ENCODE results near the gene OTOG.

The OTOG gene

DNA sequence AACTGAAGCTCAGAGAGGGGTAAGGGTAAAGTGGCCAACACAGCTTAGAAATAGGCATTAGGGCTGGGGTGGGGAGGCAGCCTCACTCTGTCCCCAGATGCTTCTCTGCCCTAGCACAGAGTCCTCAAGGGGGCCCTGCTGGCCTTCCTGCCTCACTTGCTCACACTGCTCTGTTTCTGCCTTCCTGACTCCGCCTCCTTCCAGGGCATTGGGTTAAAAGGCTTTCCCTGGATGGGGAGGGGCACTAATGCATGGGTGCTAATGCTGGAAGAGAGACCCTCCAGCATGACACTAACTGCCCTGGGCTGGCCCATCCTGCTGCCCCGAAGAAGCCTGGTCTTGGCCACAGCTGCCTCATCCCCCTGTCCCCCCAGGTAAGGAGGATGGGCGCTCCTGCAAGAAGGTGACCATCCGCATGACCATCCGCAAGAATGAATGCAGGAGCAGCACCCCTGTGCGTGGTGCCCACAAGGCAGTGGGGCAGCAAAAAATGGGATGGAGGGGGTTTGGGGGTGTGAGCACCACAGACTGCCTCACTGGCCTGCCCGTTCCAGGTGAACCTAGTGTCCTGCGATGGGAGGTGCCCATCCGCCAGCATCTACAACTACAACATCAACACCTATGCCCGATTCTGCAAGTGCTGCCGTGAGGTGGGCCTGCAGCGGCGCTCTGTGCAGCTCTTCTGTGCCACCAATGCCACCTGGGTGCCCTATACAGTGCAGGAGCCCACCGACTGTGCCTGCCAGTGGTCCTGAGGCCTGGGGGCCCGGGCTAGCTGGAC is 98.3 kb downstream of the OTOG start:
- peaks cover 14% of the 10 kb centered on the region for H3K27me3 ChIP-seq (ENCODE audit: insufficient read depth, low read length)
- H3K4me3 ChIP-seq (ENCODE audit: low read length), result no peak overlapping the region
- no peak overlapping the region for H3K9ac ChIP-seq (ENCODE audit: low read depth, low read length)
- no peaks in the 10 kb centered on the region for H3K9me3 ChIP-seq (ENCODE audit: insufficient read depth, low read depth, low read length)
- no peaks in the 10 kb centered on the region for H3K36me3 ChIP-seq (ENCODE audit: insufficient read depth, low read depth, low read length)
- no peak overlapping the region for H3K27ac ChIP-seq (ENCODE audit: low read length)
- peaks cover 3% of the 10 kb centered on the region; the same call in 1 of the 2 replicates for H3K4me1 ChIP-seq (ENCODE audit: insufficient read depth, low read length)

GRCh38 chr11:17646451-17647145 is 99.5 kb downstream of the OTOG start:
- Histone ChIP-seq H3K4me3 (ENCODE audit: low read length) (no peak overlapping the region), H3K9ac (ENCODE audit: low read depth, low read length) (no peak overlapping the region), H3K27me3 (ENCODE audit: insufficient read depth, low read length) (peaks cover 26% of the 10 kb centered on the region), H3K27ac (ENCODE audit: low read length) (no peak overlapping the region), H3K9me3 (ENCODE audit: insufficient read depth, low read depth, low read length) (no peaks in the 10 kb centered on the region), H3K36me3 (ENCODE audit: insufficient read depth, low read depth, low read length) (no peaks in the 10 kb centered on the region), H3K4me1 (ENCODE audit: insufficient read depth, low read length) (peaks cover 3% of the 10 kb centered on the region; the same call in 1 of the 2 replicates)

DNA sequence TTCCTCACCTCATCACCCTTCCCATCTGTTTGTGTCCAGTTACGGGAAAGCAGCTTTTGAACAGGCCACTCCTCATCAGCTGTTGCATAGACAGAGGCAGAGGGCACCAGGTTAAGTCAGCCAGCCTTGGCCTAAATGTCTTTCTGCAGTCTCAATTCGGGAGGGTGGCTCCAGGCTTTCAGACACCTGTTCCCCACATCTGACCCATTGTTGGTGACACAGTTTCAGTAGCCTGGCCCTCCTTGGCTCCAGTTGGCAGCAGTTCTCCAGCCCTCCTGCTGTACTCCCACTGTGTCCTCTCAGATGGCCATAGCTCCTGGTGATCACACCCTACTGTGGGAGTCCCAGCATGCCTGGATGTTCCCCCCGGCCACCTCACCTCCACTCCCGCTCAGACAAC is 101.5 kb downstream of the OTOG start:
- H3K4me1 ChIP-seq (ENCODE audit: insufficient read depth, low read length), result peaks cover 3% of the 10 kb centered on the region; the same call in 1 of the 2 replicates
- H3K27ac ChIP-seq (ENCODE audit: low read length), result no peak overlapping the region
- no peak overlapping the region for H3K4me3 ChIP-seq (ENCODE audit: low read length)
- H3K9me3 ChIP-seq (ENCODE audit: insufficient read depth, low read depth, low read length), result no peaks in the 10 kb centered on the region
- H3K27me3 ChIP-seq (ENCODE audit: insufficient read depth, low read length), result peaks cover 46% of the 10 kb centered on the region
- no peaks in the 10 kb centered on the region for H3K36me3 ChIP-seq (ENCODE audit: insufficient read depth, low read depth, low read length)
- H3K9ac ChIP-seq (ENCODE audit: low read depth, low read length), result no peak overlapping the region

GRCh38 chr11:17649261-17649660 is 102.2 kb downstream of the OTOG start:
- H3K9ac ChIP-seq (ENCODE audit: low read depth, low read length), result no peak overlapping the region
- no peaks in the 10 kb centered on the region for H3K9me3 ChIP-seq (ENCODE audit: insufficient read depth, low read depth, low read length)
- no peaks in the 10 kb centered on the region for H3K36me3 ChIP-seq (ENCODE audit: insufficient read depth, low read depth, low read length)
- peaks cover 48% of the 10 kb centered on the region for H3K27me3 ChIP-seq (ENCODE audit: insufficient read depth, low read length)
- peaks cover 3% of the 10 kb centered on the region; the same call in 1 of the 2 replicates for H3K4me1 ChIP-seq (ENCODE audit: insufficient read depth, low read length)
- H3K4me3 ChIP-seq (ENCODE audit: low read length), result no peak overlapping the region
- no peak overlapping the region for H3K27ac ChIP-seq (ENCODE audit: low read length)

DNA sequence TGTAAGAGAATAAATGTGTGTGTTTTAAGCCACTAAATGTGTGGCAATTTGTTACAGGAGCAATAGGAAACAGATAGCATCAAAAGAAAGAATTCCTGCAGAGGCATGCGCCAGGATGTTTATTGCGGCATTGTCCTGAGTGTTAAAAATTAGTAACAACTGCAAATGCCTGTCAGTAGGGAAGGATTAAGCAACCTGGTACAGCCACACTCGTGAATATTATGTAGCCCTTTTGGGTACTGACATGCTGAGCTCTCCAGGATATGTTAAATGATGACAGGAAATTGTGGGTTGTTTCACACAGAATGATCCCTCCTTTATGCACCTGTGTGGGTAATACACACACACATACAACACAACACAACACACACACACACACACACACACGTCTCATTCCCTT is 102.6 kb downstream of the OTOG start:
- H3K4me3 ChIP-seq (ENCODE audit: low read length), result no peak overlapping the region
- H3K4me1 ChIP-seq (ENCODE audit: insufficient read depth, low read length), result peaks cover 3% of the 10 kb centered on the region; the same call in 1 of the 2 replicates
- peaks cover 48% of the 10 kb centered on the region for H3K27me3 ChIP-seq (ENCODE audit: insufficient read depth, low read length)
- H3K9ac ChIP-seq (ENCODE audit: low read depth, low read length), result no peak overlapping the region
- H3K9me3 ChIP-seq (ENCODE audit: insufficient read depth, low read depth, low read length), result no peaks in the 10 kb centered on the region
- no peaks in the 10 kb centered on the region for H3K36me3 ChIP-seq (ENCODE audit: insufficient read depth, low read depth, low read length)
- H3K27ac ChIP-seq (ENCODE audit: low read length), result no peak overlapping the region

DNA sequence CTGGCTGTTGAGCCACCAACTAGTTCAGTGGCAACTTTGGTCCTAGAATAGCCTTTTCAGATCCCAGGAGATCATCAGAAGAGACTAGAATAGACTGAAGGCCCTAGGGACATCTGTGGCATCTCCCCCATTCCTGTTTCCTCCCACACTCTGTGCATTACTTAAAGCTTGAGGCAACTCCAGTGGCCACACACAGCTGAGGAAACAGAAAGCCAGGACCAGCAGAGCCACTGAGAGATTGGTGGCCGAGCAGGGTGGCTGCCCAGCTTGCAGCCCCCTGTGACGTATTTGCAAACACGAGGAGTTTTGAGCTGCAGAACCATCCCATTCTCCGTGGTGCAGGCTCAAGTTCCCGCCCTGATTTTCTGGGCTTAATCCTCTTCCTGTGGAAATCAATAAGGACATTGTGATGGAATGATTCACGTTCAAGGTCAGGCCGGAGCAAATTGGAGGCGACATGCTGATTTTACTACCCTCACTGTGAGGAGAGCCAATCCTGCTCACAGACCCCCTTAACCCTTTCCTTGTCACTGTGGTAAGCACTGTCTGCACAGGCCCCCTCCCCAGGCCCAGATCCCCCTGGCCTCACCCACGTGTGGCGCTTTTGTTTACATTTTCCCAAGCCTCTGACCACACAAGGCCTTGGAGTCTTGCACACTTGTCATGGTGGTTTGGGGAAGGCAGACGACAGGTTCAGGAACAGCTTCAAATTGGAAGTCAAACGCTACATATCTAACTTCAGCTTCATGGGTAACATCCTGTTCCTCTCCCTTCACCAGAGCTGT is 103.3 kb downstream of the OTOG start:
- Histone ChIP-seq H3K9ac (ENCODE audit: low read depth, low read length) (no peak overlapping the region), H3K9me3 (ENCODE audit: insufficient read depth, low read depth, low read length) (peaks cover 4% of the 10 kb centered on the region; the same call in 1 of the 2 replicates), H3K36me3 (ENCODE audit: insufficient read depth, low read depth, low read length) (no peaks in the 10 kb centered on the region), H3K27me3 (ENCODE audit: insufficient read depth, low read length) (peaks cover 48% of the 10 kb centered on the region), H3K4me3 (ENCODE audit: low read length) (no peak overlapping the region), H3K4me1 (ENCODE audit: insufficient read depth, low read length) (peaks cover 3% of the 10 kb centered on the region; the same call in 1 of the 2 replicates), H3K27ac (ENCODE audit: low read length) (no peak overlapping the region)

DNA sequence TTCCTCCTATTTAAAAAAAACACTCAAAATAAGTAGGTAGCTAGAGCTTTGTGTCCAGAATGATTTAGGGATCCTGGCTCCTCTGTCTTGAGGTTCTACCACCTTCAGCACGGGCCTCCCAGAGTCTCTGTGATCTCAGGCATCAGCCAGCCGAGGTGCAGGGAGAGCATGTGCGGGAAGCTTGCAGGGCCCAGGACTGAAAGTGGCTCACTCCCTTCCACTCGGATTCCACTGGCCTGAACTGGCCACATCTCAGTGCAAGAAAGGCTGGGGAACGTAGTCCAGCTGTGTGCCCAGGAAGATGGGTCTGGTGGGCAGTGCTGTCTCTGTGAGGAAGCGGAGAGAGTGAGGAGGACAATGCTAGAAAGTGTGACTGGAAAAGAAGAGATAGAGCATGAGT is 104.0 kb downstream of the OTOG start:
- peaks cover 8% of the 10 kb centered on the region; the same call in 1 of the 2 replicates for H3K9me3 ChIP-seq (ENCODE audit: insufficient read depth, low read depth, low read length)
- peaks cover 3% of the 10 kb centered on the region; the same call in 1 of the 2 replicates for H3K4me1 ChIP-seq (ENCODE audit: insufficient read depth, low read length)
- H3K27me3 ChIP-seq (ENCODE audit: insufficient read depth, low read length), result peaks cover 48% of the 10 kb centered on the region
- H3K27ac ChIP-seq (ENCODE audit: low read length), result no peak overlapping the region
- H3K4me3 ChIP-seq (ENCODE audit: low read length), result no peak overlapping the region
- H3K9ac ChIP-seq (ENCODE audit: low read depth, low read length), result no peak overlapping the region
- no peaks in the 10 kb centered on the region for H3K36me3 ChIP-seq (ENCODE audit: insufficient read depth, low read depth, low read length)

- H3K4me3 ChIP-seq (ENCODE audit: low read length), result no peak overlapping the region
- H3K27me3 ChIP-seq (ENCODE audit: insufficient read depth, low read length), result peaks cover 48% of the 10 kb centered on the region
- no peak overlapping the region for H3K27ac ChIP-seq (ENCODE audit: low read length)
- peaks cover 8% of the 10 kb centered on the region; the same call in 1 of the 2 replicates for H3K9me3 ChIP-seq (ENCODE audit: insufficient read depth, low read depth, low read length)
- peaks cover 3% of the 10 kb centered on the region; the same call in 1 of the 2 replicates for H3K4me1 ChIP-seq (ENCODE audit: insufficient read depth, low read length)
- H3K9ac ChIP-seq (ENCODE audit: low read depth, low read length), result no peak overlapping the region
- H3K36me3 ChIP-seq (ENCODE audit: insufficient read depth, low read depth, low read length), result no peaks in the 10 kb centered on the region
Measured at GRCh38 chr11:17651681-17652080, 104.6 kb downstream of the OTOG start.

DNA sequence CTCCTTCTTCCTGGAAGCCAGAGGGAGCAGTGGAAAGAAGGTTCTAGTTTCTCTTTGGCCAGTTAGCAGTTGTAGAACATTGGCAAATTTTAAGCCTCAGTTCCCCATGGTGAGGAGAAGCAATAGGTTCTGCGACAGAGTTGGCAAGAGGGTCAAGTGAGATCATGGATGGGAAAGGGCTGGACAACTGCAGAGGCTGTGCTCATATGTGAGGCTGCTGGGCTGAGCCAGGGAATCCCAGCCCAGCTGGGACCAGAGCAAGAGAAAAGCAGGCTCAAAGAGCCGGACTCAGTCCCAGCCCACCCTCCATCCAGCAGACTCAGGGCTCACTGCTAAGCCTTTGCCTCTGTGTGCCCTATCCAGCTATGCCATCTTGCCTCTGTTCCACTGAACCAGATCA is 105.5 kb downstream of the OTOG start:
- Histone ChIP-seq H3K4me1 (ENCODE audit: insufficient read depth, low read length) (peaks cover 3% of the 10 kb centered on the region; the same call in 1 of the 2 replicates), H3K4me3 (ENCODE audit: low read length) (no peak overlapping the region), H3K36me3 (ENCODE audit: insufficient read depth, low read depth, low read length) (no peaks in the 10 kb centered on the region), H3K9ac (ENCODE audit: low read depth, low read length) (no peak overlapping the region), H3K27me3 (ENCODE audit: insufficient read depth, low read length) (peaks cover 48% of the 10 kb centered on the region), H3K27ac (ENCODE audit: low read length) (no peak overlapping the region), H3K9me3 (ENCODE audit: insufficient read depth, low read depth, low read length) (peaks cover 8% of the 10 kb centered on the region; the same call in 1 of the 2 replicates)

- Histone ChIP-seq H3K27me3 (ENCODE audit: insufficient read depth, low read length) (peaks cover 48% of the 10 kb centered on the region), H3K9me3 (ENCODE audit: insufficient read depth, low read depth, low read length) (peaks cover 8% of the 10 kb centered on the region; the same call in 1 of the 2 replicates), H3K4me3 (ENCODE audit: low read length) (no peak overlapping the region), H3K27ac (ENCODE audit: low read length) (no peak overlapping the region), H3K9ac (ENCODE audit: low read depth, low read length) (no peak overlapping the region), H3K36me3 (ENCODE audit: insufficient read depth, low read depth, low read length) (no peaks in the 10 kb centered on the region), H3K4me1 (ENCODE audit: insufficient read depth, low read length) (peaks cover 3% of the 10 kb centered on the region; the same call in 1 of the 2 replicates)
Measured at GRCh38 chr11:17653611-17654010, 106.6 kb downstream of the OTOG start.

GRCh38 chr11:17655682-17656081 is 108.6 kb downstream of the OTOG start:
- Histone ChIP-seq H3K27me3 (ENCODE audit: insufficient read depth, low read length) (peaks cover 31% of the 10 kb centered on the region), H3K27ac (ENCODE audit: low read length) (no peak overlapping the region), H3K9ac (ENCODE audit: low read depth, low read length) (no peak overlapping the region), H3K36me3 (ENCODE audit: insufficient read depth, low read depth, low read length) (no peaks in the 10 kb centered on the region), H3K4me1 (ENCODE audit: insufficient read depth, low read length) (no peaks in the 10 kb centered on the region; the same call in 1 of the 2 replicates), H3K4me3 (ENCODE audit: low read length) (no peak overlapping the region), H3K9me3 (ENCODE audit: insufficient read depth, low read depth, low read length) (peaks cover 8% of the 10 kb centered on the region; the same call in 1 of the 2 replicates)

Data from iPS-20b (cell line).